ENCODE results near the gene GDPGP1.

DNA sequence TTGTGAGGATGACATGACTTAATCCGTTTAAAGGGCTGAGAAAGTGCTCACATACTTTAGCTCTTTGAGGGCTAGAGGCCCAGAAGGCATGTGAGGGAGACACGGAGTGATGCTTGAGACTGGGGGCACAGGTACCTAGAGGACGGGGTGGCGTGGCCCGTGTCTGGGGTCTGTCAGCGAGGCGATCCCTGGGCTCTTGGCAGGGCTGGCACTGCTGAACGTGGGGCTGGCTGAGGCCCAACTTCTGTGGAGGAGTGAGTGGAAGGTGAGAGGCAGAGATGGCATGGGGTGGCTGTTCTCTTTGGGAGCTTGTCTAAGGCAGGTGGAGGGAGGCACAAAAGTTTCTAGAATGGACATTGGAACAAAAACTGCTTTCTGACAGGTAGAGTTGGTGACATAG lies 23.4 kb upstream of the GDPGP1 start:
- TF ChIP-seq, protein P1, sequence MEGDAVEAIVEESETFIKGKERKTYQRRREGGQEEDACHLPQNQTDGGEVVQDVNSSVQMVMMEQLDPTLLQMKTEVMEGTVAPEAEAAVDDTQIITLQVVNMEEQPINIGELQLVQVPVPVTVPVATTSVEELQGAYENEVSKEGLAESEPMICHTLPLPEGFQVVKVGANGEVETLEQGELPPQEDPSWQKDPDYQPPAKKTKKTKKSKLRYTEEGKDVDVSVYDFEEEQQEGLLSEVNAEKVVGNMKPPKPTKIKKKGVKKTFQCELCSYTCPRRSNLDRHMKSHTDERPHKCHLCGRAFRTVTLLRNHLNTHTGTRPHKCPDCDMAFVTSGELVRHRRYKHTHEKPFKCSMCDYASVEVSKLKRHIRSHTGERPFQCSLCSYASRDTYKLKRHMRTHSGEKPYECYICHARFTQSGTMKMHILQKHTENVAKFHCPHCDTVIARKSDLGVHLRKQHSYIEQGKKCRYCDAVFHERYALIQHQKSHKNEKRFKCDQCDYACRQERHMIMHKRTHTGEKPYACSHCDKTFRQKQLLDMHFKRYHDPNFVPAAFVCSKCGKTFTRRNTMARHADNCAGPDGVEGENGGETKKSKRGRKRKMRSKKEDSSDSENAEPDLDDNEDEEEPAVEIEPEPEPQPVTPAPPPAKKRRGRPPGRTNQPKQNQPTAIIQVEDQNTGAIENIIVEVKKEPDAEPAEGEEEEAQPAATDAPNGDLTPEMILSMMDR (IDR thresholded peaks at IDR 0.05) = no peak
- TF ChIP-seq EP300 (IDR thresholded peaks at IDR 0.05) (no peak), POLR2AphosphoS5 (IDR thresholded peaks at IDR 0.05) (no peak), POLR2A (IDR thresholded peaks at IDR 0.05) (no peak)
